Pancreas (tissue), 10 donors: ENCODE measurements around the gene PGPEP1. TPM values are rescaled to one million over a fixed set of nuclear protein-coding genes. Genes with fewer than 3 reads are reported as not detected.

Experiments used
- ATAC-seq, 4 donors: fragments of 200-7000 bp; cut with Tn5 transposase; one replicate each; pipeline versions ENCODE4 v1.8.0 to v1.9.1; 2020; ENCODE audit warnings: mild to moderate bottlenecking in 4 of 4, moderate library complexity in 4 of 4
- DNase-seq, 6 donors: peaks; one replicate each; pipeline ENCODE4 v3.0.0-alpha.2; 2020
- FAIRE-seq: peaks from 2 replicates; lab custom pipeline; 2012; peaks lifted over from hg19 to GRCh38; lab: Jason Lieb, UNC
- H3K27ac ChIP-seq, 4 donors: fragments of 200-600 bp; sonication (generic); 1 replicate in 3 of 4; 2 replicates in 1 of 4; pipeline versions ENCODE4 v1.5.0 to v1.8.0; 2020
- H3K27me3 ChIP-seq, 4 donors: fragments of 200-600 bp; one replicate each; pipeline ENCODE4 v1.8.0; 2021
- H3K36me3 ChIP-seq, 3 donors: fragments of 200-600 bp; sonication (generic) in 1 of 3; one replicate each; pipeline versions ENCODE4 v1.5.0 to v1.8.0; 2020 to 2021
- H3K4me1 ChIP-seq, 3 donors: fragments of 200-600 bp; one replicate each; pipeline ENCODE4 v1.8.0; 2021
- H3K4me3 ChIP-seq, 4 donors: fragments of 200-600 bp; sonication (generic) in 2 of 4; one replicate each; pipeline versions ENCODE4 v1.5.0 to v1.8.0; 2020 to 2021
- H3K9me3 ChIP-seq, 4 donors: fragments of 200-600 bp; one replicate each; pipeline ENCODE4 v1.8.0; 2021
- CTCF ChIP-seq, 4 donors: fragments of 200-600 bp; sonication (generic) in 3 of 4; IDR thresholded peaks; one replicate each; pipeline versions ENCODE4 v1.5.0 to v1.8.0; 2021; ENCODE audit warnings: antibody characterized with exemption in 4 of 4
- WGBS, 2 donors: extraction: QIAGEN DNeasy Blood & Tissue Kit; methylation state at CpG; one replicate each; pipeline ENCODE4 v1.1.7; 2013; 5-methylcytosine and 5-hydroxymethylcytosine counted together
- intact Hi-C, 3 donors: fragments of 100-400 bp; cut with DNase I; formaldehyde crosslinking; loops; one replicate each; pipeline versions ENCODE4 v1.11.1 to v1.14.2; 2022
- polyA plus RNA-seq, 2 donors: library from polyadenylated mRNA; stranded (reverse); fragments of 200-250 nt; gene quantifications; one replicate each; pipeline ENCODE4 v1.2.3, GENCODE V29; 2013
- total RNA-seq, 6 donors: library from RNA; stranded (reverse); fragmentation: NEBNext Ultra II Directional in 4 of 6; extraction: Animal tissue kit (Norgen Biotek cat#: 25700) in 4 of 6; gene quantifications; one replicate each; pipeline versions ENCODE4 v1.2.1 to v1.2.4, GENCODE V29; 2021 to 2023
- donor health status: healthy with polysubstance abuse.
- donor health status: DM: no; HTN: no; CAD: no; lungs with moderate emphysema.
- donor health status: DM: no; HTN: no; CAD: no.
- donor health status: control.
- donor health status: control.
- donor health status: Bipolar disorder and iron deficiency.
- donor health status: DM: yes; HTN: yes; CAD: no.
- donor health status: DM: no; HTN: no; CAD: no.
- donor health status: DM: no; HTN: no; CAD: no.
- donor health status: DM: yes; HTN: yes; CAD: no.

PGPEP1 gene
- total and polyA plus RNA-seq, 8 donors = 10.4 to 44.4 (median 36.7) TPM

GRCh38 chr19:18333680-18334079, 6.7 kb upstream of the PGPEP1 start:
- ATAC-seq (no peak), DNase-seq (no peak), FAIRE-seq (no peak)
- H3K27me3 ChIP-seq = no peaks in the 10 kb centered on the region
- no peak overlapping the region for H3K4me3 ChIP-seq
- no peaks in the 10 kb centered on the region for H3K36me3 ChIP-seq
- peaks cover 3 to 5% (median 4%) of the 10 kb centered on the region in 3 donors for H3K4me1 ChIP-seq
- TF ChIP-seq CTCF (IDR thresholded peaks at IDR 0.05) = no peak
- intact Hi-C loops = no loop called here
- no peak overlapping the region for H3K27ac ChIP-seq
- 75 to 78% methylated on average over 6 of the region's 6 CpGs for WGBS, 2 donors
- no peaks in the 10 kb centered on the region for H3K9me3 ChIP-seq

GRCh38 chr19:18336121-18336520, 4.3 kb upstream of the PGPEP1 start:
- WGBS, 2 donors = 73 to 74% methylated on average over 7 of the region's 7 CpGs
- intact Hi-C loops = no loop called here
- Histone ChIP-seq H3K27me3 (no peaks in the 10 kb centered on the region), H3K4me3 (no peak overlapping the region), H3K27ac (no peak overlapping the region), H3K36me3 (no peaks in the 10 kb centered on the region), H3K4me1 (no peaks in the 10 kb centered on the region), H3K9me3 (no peaks in the 10 kb centered on the region)
- no peak for ATAC-seq
- no peak for DNase-seq
- FAIRE-seq = no peak
- no peak for TF ChIP-seq CTCF (IDR thresholded peaks at IDR 0.05)

GRCh38 chr19:18338541-18338940, 1.9 kb upstream of the PGPEP1 start:
- ATAC-seq (peak in 1 of 4 donors; percentile 5), DNase-seq (no peak), FAIRE-seq (no peak)
- intact Hi-C loops = no loop called here
- H3K4me3 ChIP-seq = no peak overlapping the region
- no peaks in the 10 kb centered on the region for H3K9me3 ChIP-seq
- no peaks in the 10 kb centered on the region for H3K36me3 ChIP-seq
- H3K27ac ChIP-seq = peak overlapping the region in 1 of 4 donors; percentile 44
- peaks cover 0 to 6% (median 0%) of the 10 kb centered on the region in 3 donors for H3K4me1 ChIP-seq
- 26 to 38% methylated on average over 9 of the region's 9 CpGs for WGBS, 2 donors
- H3K27me3 ChIP-seq = no peaks in the 10 kb centered on the region
- TF ChIP-seq CTCF (IDR thresholded peaks at IDR 0.05) = no peak

- Histone ChIP-seq H3K9me3 (no peaks in the 10 kb centered on the region), H3K4me1 (peaks cover 0 to 6% (median 0%) of the 10 kb centered on the region in 3 donors), H3K36me3 (no peaks in the 10 kb centered on the region), H3K27me3 (no peaks in the 10 kb centered on the region), H3K27ac (peak overlapping the region in 1 of 4 donors; percentile 85), H3K4me3 (peak overlapping the region in 2 of 4 donors; percentile 91 to 97)
- WGBS, 2 donors = 42 to 52% methylated on average over 6 of the region's 6 CpGs
- FAIRE-seq (no peak), ATAC-seq (peak in 3 of 4 donors; percentile 9 to 19 (median 10)), DNase-seq (no peak)
- TF ChIP-seq CTCF (IDR thresholded peaks at IDR 0.05) = no peak
- intact Hi-C loops = no loop called here
Observed at GRCh38 chr19:18339723-18340122, 675 bp upstream of the PGPEP1 start.

GRCh38 chr19:18340990-18341868, 831 bp downstream of the PGPEP1 start:
- FAIRE-seq (no peak), ATAC-seq (peak; percentile 60 to 75 (median 72)), DNase-seq (peak in 5 of 6 donors; percentile 66 to 81 (median 68))
- WGBS, 2 donors = 0 to 4% methylated on average over 18 of the region's 18 CpGs
- H3K9me3 ChIP-seq = no peaks in the 10 kb centered on the region
- H3K27me3 ChIP-seq = no peaks in the 10 kb centered on the region
- peaks cover 0 to 6% (median 0%) of the 10 kb centered on the region in 3 donors for H3K4me1 ChIP-seq
- no peaks in the 10 kb centered on the region for H3K36me3 ChIP-seq
- intact Hi-C loops = no loop called here
- no peak for TF ChIP-seq CTCF (IDR thresholded peaks at IDR 0.05)
- H3K4me3 ChIP-seq = peak overlapping the region; percentile 87 to 97 (median 90)
- H3K27ac ChIP-seq = peak overlapping the region; percentile 79 to 88 (median 82)
